Measurements from ENCODE around the gene USP47. TPM values are rescaled to one million over a fixed set of nuclear protein-coding genes. Genes with fewer than 3 reads are reported as not detected.

The USP47 gene
- polyA plus RNA-seq, 1 experiment, result 15.0 TPM

DNA sequence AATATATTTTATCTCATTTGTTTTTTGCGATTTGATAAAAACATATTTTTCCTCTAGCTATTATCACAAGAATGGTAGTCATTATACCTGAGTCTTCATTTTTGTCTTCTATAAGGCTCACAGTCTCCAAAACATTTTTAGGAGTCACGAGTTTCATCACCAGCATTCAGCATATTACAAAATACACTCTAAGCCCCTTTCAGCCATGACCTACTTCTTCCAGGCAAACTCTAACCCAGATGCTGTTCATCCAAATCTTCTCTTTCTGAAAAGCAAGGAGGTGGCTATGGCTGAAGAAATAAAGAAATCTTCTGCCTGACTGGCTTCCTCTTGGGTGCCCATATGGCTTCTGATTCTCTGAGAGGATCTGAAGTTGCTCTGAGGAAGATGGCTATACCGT is 35.7 kb upstream of the USP47 start:
- H3K27me3 ChIP-seq (ENCODE audit: control insufficient read depth, insufficient read depth, low read length), result no peaks in the 10 kb centered on the region
- H3K4me3 ChIP-seq (ENCODE audit: low read depth, low read length), result no peak overlapping the region
- TF ChIP-seq, protein P1, sequence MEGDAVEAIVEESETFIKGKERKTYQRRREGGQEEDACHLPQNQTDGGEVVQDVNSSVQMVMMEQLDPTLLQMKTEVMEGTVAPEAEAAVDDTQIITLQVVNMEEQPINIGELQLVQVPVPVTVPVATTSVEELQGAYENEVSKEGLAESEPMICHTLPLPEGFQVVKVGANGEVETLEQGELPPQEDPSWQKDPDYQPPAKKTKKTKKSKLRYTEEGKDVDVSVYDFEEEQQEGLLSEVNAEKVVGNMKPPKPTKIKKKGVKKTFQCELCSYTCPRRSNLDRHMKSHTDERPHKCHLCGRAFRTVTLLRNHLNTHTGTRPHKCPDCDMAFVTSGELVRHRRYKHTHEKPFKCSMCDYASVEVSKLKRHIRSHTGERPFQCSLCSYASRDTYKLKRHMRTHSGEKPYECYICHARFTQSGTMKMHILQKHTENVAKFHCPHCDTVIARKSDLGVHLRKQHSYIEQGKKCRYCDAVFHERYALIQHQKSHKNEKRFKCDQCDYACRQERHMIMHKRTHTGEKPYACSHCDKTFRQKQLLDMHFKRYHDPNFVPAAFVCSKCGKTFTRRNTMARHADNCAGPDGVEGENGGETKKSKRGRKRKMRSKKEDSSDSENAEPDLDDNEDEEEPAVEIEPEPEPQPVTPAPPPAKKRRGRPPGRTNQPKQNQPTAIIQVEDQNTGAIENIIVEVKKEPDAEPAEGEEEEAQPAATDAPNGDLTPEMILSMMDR (IDR thresholded peaks at IDR 0.05; ENCODE audit: insufficient read depth, low read depth, low read length), result no peak
- H3K36me3 ChIP-seq (ENCODE audit: control insufficient read depth, insufficient read depth, low read length), result no peaks in the 10 kb centered on the region
- no peak for DNase-seq (ENCODE audit: low read depth)
- POLR2A ChIA-PET, result no interaction called here
- CTCF ChIA-PET, result interaction anchor here (1.4 kb wide), 2 partner anchors 35 to 238 kb away, joined by 3 to 6 read pairs; partner anchors contain the start of gene USP47

DNA sequence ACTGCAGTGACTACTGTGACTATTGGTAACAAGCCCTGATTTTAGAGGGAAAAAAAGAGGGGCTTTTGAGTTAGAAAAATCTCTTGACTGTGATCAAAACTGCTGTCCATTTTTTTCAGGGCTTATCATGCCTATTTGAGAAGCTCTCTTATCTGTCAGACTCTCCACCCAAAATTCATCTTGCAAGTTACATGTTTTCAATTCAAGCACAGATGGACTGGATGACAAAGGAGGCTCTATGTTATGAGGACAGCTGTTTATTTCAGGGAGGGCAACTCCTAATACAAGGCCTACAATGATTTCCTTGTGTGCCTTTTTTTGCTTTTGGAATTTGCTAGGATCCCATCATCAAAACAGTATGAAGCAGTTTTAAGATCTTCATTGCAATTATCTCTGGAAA is 35.2 kb upstream of the USP47 start:
- Histone ChIP-seq H3K4me3 (ENCODE audit: low read depth, low read length) (no peak overlapping the region), H3K36me3 (ENCODE audit: control insufficient read depth, insufficient read depth, low read length) (no peaks in the 10 kb centered on the region), H3K27me3 (ENCODE audit: control insufficient read depth, insufficient read depth, low read length) (no peaks in the 10 kb centered on the region)
- no peak for DNase-seq (ENCODE audit: low read depth)
- TF ChIP-seq, protein P1 (IDR thresholded peaks at IDR 0.05; ENCODE audit: insufficient read depth, low read depth, low read length), result no peak
- POLR2A ChIA-PET, result no interaction called here
- CTCF ChIA-PET, result interaction anchor here (1.0 to 5.1 kb wide), 5 partner anchors 7 to 238 kb away, joined by 3 to 33 read pairs (median 3); partner anchors contain the start of gene USP47

DNA sequence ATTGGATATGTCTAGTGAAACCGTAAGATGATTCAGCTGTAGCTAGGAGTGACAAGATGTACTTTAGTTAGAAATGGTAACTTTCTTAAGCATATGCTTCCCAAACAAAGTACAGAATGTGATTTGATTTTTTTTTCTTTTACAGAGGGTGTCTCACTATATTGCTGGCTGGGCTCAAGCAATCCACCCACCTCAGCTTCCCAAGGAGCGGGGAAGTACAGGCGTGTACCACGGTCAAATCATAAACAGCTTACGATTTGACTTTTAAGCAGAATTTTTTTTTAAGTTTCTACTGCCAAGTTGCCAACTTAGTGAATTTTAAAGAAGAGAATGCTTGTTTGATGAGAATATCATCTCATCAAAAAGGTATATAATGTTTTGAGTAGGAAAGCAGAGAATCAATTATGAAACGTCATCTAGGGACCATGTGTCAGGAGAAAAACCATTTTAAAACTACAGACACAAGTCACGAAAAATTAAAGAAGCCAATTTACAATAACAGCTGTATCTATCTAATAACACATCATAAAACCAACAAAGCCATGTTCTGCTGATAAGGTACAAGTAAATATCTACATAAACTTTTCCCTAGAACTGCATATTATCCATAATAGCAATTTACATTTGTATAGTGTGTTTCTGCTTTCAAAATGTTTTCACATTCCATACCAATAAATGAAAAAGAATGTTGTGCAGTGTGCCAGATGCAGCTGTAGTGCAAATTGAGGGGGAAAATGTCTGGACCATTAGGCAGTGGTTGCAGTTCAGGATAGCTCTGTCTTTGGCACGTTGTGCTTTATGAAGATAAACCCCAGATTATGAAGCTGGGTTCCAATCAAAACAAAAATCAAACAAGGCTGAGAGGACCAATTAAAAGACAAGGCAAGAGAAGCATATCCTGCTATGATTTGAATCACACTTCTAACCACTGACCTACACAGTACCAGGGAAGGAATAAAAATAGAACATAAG is 33.7 kb upstream of the USP47 start:
- TF ChIP-seq, protein P1 (IDR thresholded peaks at IDR 0.05; ENCODE audit: insufficient read depth, low read depth, low read length), result no peak
- ChIA-PET CTCF (interaction anchor here (0.8 to 5.1 kb wide), 4 partner anchors 9 to 474 kb away, joined by 3 to 33 read pairs (median 4); no protein-coding TSS in a partner anchor), POLR2A (no interaction called here)
- H3K4me3 ChIP-seq (ENCODE audit: low read depth, low read length), result no peak overlapping the region
- no peaks in the 10 kb centered on the region for H3K27me3 ChIP-seq (ENCODE audit: control insufficient read depth, insufficient read depth, low read length)
- no peak for DNase-seq (ENCODE audit: low read depth)
- no peaks in the 10 kb centered on the region for H3K36me3 ChIP-seq (ENCODE audit: control insufficient read depth, insufficient read depth, low read length)

DNA sequence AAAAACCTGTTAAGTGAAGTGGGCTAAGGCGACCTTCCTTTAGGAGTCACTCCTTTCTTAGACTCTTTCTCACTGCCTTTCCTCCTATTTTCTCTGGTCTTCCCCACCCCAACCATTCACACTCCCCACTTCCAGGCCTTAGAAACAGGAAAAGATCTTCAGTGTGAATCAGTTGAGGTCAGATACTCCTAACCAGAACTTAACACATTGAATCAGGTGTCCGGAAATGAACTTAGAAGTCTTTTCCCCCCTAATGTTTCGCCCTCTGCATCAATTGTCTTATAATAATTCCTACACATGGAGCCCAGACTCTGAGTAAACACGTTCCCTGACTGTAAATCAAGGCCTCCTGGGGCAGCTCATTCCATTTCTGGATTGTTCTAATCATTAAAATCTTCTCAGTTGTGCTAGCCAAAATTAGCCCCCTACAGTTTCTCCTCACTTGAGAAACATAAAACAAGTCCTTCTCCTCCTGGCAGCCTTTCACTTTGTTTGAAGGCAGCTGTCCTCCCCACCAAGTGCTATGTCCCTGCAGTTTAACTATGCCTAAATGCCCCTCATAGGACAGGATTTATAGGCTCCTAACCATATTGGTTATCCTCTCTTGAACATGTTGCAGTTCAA is 32.7 kb upstream of the USP47 start:
- CTCF ChIA-PET, result interaction anchor here (1.3 to 5.1 kb wide), 2 partner anchors 10 to 11 kb away, joined by 5 to 33 read pairs; no protein-coding TSS in a partner anchor
- no peaks in the 10 kb centered on the region for H3K27me3 ChIP-seq (ENCODE audit: control insufficient read depth, insufficient read depth, low read length)
- POLR2A ChIA-PET, result no interaction called here
- no peak overlapping the region for H3K4me3 ChIP-seq (ENCODE audit: low read depth, low read length)
- TF ChIP-seq, protein P1 (IDR thresholded peaks at IDR 0.05; ENCODE audit: insufficient read depth, low read depth, low read length), result no peak
- H3K36me3 ChIP-seq (ENCODE audit: control insufficient read depth, insufficient read depth, low read length), result no peaks in the 10 kb centered on the region
- DNase-seq (ENCODE audit: low read depth), result no peak

All from BJ (cell line).